GM18507 (cell line): Measurements from ENCODE around the gene PTPN13.
A peak's percentile ranks its signal among the peaks of the same experiment; 100 is the strongest.
"Not testable (repeated sequence)": the region's sequence is repeated elsewhere in the genome, so short reads cannot be mapped to it uniquely, and the experiment has no call there.

Experiments used
- DNase-seq: peaks from one replicate; pipeline ENCODE4 v3.0.0; 2011; ENCODE audit warnings: low read depth; ENCODE audit not compliant: insufficient read length; ENCODE audit errors: extremely low spot score
- FAIRE-seq: peaks from 2 replicates; lab custom pipeline; 2011; peaks lifted over from hg19 to GRCh38; lab: Jason Lieb, UNC

The PTPN13 gene

DNA sequence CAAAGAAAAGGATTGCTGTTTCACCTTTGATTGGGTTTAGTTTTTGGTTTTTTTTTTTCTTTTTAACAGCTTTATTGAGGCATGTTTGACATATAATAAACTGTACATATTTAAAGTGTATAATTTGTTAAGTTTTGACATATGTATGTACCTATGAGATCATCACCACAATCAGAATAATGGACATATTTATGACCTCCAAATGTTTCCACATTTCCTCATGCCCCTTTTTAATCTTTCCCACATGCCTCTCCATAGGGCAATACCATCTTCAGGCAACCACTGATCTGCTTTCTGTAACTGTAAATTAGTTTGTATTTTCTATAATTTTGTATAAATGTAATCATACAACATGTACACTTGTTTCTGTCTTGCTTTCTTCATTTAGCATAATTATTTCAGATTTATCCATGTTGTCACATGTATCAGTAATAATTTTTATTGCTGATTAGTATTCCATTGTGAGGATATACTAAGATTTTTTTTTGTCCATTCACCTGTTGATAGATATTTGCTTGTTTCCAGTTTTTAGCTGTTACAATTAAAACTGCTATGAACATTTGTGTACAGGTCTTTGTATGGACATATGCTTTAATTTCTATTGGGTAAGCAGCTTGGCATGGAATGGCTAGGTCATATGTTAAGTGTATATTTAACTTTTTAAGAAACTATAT lies 33.5 kb downstream of the PTPN13 start:
- no peak for FAIRE-seq
- DNase-seq = no peak

DNA sequence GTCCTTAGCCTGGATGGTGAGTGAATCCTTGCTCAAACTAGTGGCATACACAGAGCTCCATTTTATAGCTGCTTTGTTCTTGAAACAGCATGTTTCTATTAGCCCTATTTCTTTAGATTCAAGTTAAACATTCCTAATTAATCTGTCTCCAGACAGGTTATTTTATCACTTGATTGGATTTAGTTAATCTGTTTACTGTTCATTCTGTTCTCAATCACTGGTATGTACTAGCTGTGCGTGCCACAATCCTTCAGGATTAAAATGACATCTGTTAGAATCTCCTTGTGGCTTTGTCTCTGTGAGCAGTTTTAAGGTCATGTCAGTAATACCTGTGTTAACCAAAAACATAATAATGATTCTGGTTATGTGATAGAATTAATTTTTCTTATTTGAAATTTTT lies 36.5 kb downstream of the PTPN13 start:
- DNase-seq (no peak), FAIRE-seq (no peak)

DNA sequence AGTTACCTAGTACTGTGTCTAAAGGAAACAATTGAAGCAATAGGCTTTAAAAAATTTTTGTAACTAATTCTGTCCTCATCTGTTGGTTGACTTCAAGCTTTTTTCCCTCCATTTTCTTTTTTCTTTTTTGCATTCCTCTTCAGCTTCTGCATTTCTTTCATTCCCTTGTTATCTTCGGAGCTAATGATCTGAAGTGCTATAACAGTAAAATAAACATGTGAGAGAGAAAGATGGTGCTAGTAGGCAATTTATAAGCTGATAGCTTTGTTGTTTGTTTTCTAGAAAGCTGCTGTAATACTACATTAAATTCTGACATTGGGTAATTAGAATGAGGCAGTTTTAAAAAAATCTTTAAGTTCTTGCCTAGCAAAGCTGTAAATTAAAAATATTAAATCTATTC lies 37.1 kb downstream of the PTPN13 start:
- FAIRE-seq (no peak), DNase-seq (no peak)

DNA sequence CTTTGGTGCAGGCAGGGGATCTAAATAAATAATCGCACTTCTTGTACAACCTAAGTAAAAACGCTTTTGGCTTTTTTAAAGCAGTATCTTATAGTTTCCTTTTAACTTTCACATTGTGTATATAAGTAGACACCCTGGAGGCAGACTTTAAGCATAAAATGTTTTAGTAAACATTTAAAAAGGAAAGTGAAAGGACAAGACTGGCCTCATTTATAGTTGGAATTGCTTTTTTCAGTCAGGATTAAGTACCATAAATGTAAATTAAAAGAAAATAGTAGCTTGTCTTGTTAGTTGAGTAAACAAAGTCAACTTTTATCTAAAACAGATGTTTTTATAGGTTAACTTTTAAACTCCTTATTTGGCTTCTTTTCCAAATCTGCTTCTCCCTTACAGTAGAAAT lies 39.7 kb downstream of the PTPN13 start:
- DNase-seq = no peak
- FAIRE-seq = no peak

DNA sequence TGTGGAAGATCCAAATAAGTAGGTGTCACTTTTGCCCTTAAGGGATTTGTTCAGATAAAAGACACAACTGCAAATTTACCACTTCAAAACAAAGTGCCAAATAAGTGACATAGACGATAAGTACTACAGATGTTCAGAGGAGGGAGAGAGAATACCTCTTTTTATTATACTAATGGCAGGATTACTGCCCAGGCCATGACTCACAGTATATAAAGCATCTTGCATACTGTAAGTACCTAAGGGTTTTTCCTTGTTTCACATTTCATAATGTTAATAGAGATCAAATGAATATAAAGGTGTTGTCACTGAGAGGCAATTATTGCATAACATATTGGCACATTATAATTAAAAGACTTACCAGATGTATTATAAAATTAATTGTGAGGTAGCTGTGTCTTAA lies 46.4 kb downstream of the PTPN13 start:
- FAIRE-seq (no peak), DNase-seq (no peak)

DNA sequence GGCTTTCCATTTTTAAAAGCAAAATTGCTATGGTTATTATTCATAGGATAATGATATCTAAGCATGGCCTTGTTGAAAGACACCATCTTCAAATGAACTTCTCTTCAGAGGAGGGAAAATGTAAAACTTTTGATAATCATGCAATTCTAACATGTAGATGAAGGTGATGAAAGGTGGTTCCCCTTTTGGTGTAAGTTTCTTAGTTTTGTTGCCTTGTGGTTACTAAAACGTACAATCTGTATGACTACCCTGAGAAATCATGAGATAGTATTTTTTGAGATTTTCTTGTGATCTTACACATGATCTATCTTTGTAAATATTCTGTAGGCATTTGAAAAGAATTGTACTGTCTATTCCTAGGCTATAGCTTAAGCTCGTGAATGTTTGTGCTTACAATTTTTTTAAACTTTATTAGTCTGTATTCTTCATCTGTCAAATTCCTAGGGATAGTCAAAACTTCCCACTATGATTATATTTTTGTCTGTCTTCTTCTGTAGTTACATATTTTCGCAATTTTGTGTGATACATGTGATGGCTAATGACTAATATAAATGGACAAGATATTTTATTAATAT lies 47.5 kb downstream of the PTPN13 start:
- DNase-seq (no peak), FAIRE-seq (no peak)

DNA sequence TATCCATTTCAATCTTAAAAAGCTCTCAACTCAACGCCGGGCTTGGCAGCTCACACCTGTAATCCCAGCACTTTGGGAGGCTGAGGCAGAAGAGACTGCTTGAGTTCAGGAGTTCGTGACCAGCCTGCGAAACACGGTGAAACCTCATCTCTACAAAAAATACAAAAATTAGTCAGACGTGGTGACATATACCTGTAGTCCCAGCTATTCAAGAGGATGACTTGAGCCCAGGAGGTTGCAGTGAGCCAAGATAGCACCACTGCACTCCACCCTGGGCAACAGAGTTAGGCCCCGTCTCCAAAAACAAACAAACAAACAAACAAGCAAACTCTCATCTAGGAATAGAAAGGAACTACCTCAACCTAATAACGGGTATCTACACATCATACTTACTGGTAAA lies 50.8 kb downstream of the PTPN13 start:
- DNase-seq (no peak), FAIRE-seq (no peak)

DNA sequence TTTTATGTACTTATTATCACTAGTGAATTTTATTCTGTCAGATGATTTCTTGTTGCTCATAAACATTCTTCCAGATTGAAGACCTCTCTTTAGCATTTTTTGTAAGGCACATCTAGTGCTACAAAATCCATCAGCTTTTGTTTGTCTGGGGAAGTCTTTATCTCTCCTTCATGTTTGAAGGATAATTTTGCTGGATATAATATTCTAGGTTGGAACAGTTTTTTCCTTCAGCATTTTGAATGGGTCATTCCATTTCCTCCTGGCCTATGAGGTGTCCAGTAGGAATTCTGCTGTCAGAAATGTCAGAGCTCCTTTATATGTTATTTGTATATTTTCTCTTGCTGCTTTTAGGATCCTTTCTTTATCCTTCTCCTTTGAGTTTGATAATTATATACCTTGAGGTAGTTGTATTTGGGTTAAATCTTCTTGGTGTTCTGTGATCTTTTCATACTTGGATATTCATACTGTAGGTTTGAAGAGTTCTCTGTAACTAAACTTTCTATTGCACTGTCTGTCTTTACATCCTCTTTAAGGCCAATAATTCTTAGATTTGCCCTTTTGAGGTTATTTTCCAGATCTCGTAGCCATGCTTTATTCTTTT lies 58.3 kb downstream of the PTPN13 start:
- DNase-seq (no peak), FAIRE-seq (no peak)

DNA sequence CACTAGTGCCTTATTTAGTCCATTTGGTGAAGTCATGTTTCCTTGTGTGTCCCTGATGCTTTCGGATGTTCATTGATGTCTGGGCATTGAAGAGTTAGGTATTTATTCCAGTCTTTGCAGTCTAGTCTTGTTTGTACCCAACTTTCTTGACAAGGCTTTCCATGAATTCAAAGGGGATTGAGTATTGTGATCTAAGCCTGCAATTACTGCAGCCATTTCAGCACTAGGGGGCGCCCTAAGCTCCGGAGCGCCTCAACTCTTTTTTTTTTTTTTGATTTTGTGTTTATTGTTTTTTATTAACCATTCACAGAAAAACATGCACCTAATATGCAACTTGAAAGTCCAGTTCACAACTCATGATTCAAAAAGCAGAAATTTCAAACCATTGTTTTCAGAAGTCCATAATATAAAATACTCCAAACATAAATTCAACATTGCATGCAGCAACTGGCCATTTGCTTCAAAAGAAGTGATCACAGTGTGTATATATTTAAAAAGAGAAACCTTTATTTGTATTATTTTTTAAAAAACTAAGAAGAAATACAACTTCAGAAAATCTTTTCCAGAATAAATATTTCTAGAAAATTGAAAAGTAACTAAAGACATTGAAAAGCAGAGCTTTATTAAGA lies 59.2 kb downstream of the PTPN13 start:
- DNase-seq (no peak), FAIRE-seq (peak; percentile 69)

DNA sequence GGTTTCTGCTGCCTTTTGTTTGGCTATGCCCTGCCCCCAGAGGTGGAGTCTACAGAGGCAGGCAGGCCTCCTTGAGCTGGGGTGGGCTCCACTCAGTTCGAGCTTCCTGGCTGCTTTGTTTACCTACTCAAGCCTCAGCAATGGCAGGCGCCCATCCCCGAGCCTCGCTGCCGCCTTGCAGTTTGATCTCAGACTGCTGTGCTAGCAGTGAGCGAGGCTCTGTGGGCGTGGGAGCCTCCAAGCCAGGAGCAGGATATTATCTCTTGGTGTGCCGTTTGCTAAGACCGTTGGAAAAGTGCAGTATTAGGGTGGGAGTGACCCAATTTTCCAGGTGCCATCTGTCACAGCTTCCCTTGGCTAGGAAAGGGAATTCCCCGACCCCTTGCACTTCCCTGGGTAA lies 62.7 kb downstream of the PTPN13 start:
- FAIRE-seq, DNase-seq: not testable (repeated sequence)

DNA sequence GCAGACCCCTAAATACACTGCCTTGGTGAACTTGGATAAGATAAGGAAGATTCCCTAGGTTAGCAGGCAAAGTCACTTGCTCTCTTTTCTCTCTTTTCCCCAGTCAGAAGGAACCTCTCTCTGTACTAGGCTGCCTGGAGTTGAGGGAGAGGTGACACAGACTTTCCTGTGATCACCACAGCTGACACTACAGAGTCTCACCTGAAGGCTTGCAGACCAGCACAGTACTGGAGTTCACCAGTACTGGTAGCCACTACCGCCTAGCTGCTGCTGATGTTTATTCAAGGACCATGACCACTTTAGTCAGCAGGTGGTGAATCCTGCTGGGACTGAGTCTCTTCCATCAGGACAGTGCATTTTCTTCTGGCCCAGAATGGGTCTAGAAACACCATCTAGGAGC lies 63.3 kb downstream of the PTPN13 start:
- no peak for DNase-seq
- no peak for FAIRE-seq

DNA sequence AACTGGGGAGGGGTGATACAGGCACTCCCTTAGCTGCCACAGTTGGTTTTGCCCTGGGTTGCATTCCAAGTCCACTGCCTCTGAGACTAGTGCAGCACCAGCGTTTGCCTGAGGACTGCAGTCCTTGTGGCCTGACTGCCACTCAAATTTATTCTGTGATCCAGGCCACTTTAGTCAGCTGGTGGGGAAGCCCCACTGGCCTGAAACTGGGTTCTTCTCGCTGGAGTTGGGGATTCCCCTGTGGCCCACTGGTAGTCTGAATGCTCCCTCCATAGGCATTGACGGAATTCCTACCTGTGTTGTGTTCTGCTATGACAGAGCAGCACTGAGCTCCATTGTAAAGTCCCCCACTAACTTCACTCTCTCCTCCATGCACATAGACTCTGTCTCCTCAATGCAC lies 63.8 kb downstream of the PTPN13 start:
- FAIRE-seq (no peak), DNase-seq (no peak)

DNA sequence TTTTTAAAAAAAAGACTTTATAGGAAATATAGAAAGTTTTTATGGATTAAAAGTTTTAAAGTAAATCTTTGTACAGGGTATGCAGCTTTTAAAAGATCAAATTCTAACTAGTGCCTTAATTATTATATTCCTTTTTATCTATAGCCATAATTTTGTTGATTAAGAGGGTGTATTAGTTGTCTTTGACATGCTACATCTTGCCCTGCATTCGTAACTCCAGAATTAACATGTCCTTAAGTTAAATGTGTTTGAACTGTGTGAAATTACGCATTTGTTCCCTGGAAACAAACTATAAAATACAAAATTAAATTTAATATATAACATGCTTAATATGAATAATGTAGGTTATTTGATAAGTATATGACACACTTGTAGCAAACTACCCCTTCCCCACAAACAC lies 66.3 kb downstream of the PTPN13 start:
- no peak for FAIRE-seq
- no peak for DNase-seq

DNA sequence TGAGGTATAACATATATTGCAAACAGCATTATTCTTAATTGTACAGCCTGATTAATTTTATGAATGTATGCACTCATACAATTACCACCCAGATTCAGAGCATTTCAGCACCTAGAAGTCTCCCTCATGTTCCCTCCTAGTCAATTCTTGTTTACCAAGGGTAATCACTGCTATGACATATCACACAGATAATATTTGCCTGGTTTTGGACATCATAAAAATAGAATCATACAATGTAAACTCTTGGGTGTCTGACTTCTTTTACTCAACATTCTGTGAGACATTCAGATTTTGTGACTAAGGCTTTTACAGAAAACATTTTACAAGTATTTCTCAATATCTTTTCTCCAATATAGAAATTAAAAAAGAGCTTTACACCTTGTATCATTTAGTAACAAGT lies 66.9 kb downstream of the PTPN13 start:
- DNase-seq = no peak
- FAIRE-seq = no peak

DNA sequence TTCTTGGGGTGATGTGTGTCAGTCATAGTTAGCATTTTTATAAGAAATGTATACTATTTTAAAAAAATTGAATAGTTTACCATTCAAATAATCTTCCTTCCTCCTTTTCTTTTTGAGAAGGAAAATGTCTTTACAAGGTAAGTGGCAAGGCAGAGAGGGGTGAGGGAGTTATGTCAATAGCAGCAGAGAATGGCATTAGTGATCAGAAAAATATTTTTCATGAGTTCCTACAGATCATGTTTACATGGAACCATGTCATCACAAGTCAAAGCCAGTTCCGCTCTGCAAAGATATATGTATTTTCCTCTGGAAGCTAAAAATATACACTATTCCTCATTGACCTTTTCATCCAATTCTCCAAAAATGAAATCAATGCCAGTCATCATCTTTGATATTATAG lies 67.3 kb downstream of the PTPN13 start:
- FAIRE-seq (no peak), DNase-seq (no peak)

DNA sequence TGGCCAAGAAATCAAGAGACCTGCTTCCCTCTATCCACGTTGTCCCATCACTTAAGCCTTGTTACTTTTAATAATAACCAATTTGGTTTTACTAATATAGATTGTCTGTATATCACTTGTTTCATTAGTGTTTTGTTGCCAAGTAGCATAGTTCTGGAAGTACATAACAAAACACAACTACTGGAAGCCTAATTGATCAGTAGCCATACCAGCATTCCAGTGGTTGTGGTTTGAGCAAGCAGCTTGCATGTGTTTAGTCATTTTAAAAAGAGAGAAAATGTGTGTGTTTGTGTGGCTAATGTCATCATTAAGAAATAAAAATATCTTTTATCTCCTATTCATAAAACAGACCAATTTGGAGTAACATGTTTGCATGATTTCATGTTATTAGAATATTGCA lies 70.8 kb downstream of the PTPN13 start:
- DNase-seq (no peak), FAIRE-seq (no peak)

DNA sequence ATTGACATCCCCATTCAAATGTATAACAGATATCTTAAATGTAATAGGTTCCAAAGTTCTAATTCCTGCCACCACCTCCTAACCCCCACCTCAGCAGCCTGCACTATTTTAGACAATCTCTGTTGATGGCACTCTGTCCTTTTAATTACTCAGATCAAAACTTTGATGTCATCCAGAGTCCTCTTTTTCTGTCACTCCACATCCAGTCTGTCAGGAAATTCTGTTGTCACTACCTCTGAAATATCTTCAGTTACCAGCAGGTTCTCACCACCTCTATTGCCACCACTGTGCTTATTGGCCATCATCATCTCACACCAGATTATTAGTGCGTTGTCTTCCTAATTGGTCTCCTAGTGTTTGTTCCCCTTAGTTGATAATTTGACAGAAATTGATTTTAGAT lies 76.2 kb downstream of the PTPN13 start:
- DNase-seq (no peak), FAIRE-seq (no peak)

DNA sequence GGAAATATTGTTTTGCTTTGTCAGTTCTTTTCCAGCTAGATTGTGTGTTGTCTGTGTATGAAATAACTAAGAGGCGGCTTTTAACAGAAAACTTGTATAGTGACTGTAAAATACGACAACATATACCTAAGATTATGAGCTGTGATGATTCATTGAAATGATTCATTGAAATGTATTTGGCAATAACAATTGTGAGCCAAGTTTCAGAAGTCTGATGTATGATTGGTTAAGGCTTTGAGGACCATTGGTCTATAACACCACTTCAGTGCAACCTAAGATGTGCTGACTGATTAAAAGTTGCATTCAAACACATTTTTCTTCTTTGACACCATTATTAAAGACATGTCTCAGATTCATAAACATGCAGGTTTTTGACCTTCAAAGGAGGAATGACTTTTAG lies 76.6 kb downstream of the PTPN13 start:
- no peak for FAIRE-seq
- no peak for DNase-seq

DNA sequence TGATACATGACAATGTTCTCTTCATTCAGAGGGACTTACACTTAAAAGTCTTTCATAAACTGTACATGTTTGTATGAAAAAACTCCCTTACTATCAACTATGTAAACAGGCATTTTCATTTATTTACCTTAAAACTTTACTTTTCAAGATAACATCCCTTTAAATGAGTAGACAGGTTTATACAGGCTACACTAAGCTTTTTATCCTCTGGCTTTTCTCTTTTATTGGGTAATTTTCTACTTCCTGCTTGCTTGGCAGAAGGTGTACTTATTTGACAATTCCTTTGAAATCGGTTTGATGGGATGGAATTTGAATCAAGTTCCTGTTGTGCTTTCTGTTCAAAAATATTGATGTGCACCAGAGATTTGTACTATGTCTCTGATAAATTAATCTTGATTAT lies 81.4 kb downstream of the PTPN13 start:
- FAIRE-seq (no peak), DNase-seq (no peak)

DNA sequence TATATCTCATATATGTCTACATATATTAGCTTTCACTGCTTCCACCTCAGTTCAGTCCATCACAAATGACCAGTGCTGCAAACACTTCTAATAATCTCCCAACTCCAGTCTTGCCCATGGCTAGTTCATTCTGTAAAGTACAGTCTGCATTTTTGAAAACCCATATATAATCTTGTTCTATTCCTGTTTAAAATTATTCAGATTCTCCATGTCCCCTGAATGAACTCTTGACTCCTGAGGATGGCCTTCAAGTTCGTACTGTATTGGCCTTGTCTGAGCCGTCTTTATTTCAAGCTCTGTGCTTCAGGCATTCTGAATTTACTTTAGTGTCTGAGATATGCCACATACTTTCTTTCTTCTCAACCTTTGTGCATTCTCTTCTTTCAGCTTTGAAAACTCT lies 84.7 kb downstream of the PTPN13 start:
- FAIRE-seq (no peak), DNase-seq (no peak)

DNA sequence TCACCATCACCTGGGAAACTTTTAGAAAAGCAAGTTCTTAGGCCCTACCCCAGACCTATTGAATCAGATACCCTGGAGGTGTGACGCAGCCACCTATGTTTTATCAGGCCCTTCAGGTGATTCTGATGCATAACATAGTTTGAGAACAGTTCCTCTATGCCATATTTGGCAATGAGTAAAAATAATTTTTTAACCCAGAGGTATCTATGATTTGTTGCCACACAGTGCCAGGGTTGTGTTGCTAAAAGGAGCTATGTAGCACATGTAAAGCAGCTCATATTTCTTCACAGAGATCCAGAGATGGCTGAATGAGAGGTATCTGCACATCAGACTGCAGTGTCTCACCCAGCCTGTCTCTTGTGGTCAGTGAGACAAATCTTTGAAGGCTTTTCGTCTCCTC lies 85.3 kb downstream of the PTPN13 start:
- FAIRE-seq = no peak
- no peak for DNase-seq
